Measurements from ENCODE around the gene CYB5B. TPM values are rescaled to one million over a fixed set of nuclear protein-coding genes. Genes with fewer than 3 reads are reported as not detected.
A peak's percentile ranks its signal among the peaks of the same experiment; 100 is the strongest.

The CYB5B gene
- polyA plus RNA-seq, 3 donors, result 32.3 to 90.4 (median 84.9) TPM

GRCh38 chr16:69435977-69436820, 11.8 kb downstream of the CYB5B start:
- H3K4me2 ChIP-seq (replicated peaks; ENCODE audit: extremely low read depth, low read length, poor library complexity, severe bottlenecking), result no peak overlapping the region
- H4K20me1 ChIP-seq (ENCODE audit: insufficient read depth, low read length), result peaks cover 34% of the 10 kb centered on the region
- H2AFZ ChIP-seq (ENCODE audit: insufficient read depth, low read depth, low read length, poor library complexity, severe bottlenecking), result no peak overlapping the region
- H3K27me3 ChIP-seq (ENCODE audit: control insufficient read depth in 2 of 2, insufficient read depth in 2 of 2, low read length in 2 of 2), result no peaks in the 10 kb centered on the region
- DNase-seq, result peak in 2 of 3 donors; percentile 16 to 71
- TF ChIP-seq CTCF (IDR thresholded peaks at IDR 0.05), result no peak
- intact Hi-C loops (cut with micrococcal nuclease), result no loop called here
- H3K27ac ChIP-seq (ENCODE audit: low read depth in 1 of 2, low read length in 2 of 2), result no peak overlapping the region
- H3K36me3 Mint-ChIP-seq, result peaks cover 27 to 47% of the 10 kb centered on the region in 2 donors
- H3K4me3 Mint-ChIP-seq, result no peak overlapping the region
- H3K36me3 ChIP-seq (replicated peaks in 1 of 2; ENCODE audit: control insufficient read depth in 1 of 2, insufficient read depth in 2 of 2, low read length in 2 of 2), result peaks cover 29 to 39% of the 10 kb centered on the region in 2 donors
- no peak overlapping the region for H3K4me3 ChIP-seq (replicated peaks in 1 of 3; ENCODE audit: low read depth in 2 of 3, low read length in 3 of 3)
- peaks cover 14 to 15% of the 10 kb centered on the region in 2 donors for H3K4me1 ChIP-seq (ENCODE audit: control insufficient read depth in 1 of 2, insufficient read depth in 2 of 2, low read length in 2 of 2)
- WGBS (ENCODE audit: insufficient coverage), result 100% methylated on average over 5 of the region's 7 CpGs
- peaks cover 30% of the 10 kb centered on the region for H3K4me1 Mint-ChIP-seq
- H3K9me3 ChIP-seq (replicated peaks in 1 of 2; ENCODE audit: control insufficient read depth in 1 of 2, insufficient read depth in 1 of 2, low read length in 2 of 2), result no peaks in the 10 kb centered on the region
- H3K79me2 ChIP-seq (ENCODE audit: insufficient read depth, low read length), result peaks cover 82% of the 10 kb centered on the region
- H3K27ac Mint-ChIP-seq, result peak overlapping the region in 6 of 7 donors; percentile 21 to 78 (median 62)
- H3K27me3 Mint-ChIP-seq (ENCODE audit: low read depth in 3 of 3), result no peaks in the 10 kb centered on the region
- H3K9ac ChIP-seq (ENCODE audit: insufficient read depth, low read length, poor library complexity, severe bottlenecking), result no peak overlapping the region
- H3K9me3 Mint-ChIP-seq, result no peaks in the 10 kb centered on the region

- Histone ChIP-seq H3K36me3 (replicated peaks in 1 of 2; ENCODE audit: control insufficient read depth in 1 of 2, insufficient read depth in 2 of 2, low read length in 2 of 2) (peaks cover 22 to 32% of the 10 kb centered on the region in 2 donors), H3K27me3 (ENCODE audit: control insufficient read depth in 2 of 2, insufficient read depth in 2 of 2, low read length in 2 of 2) (no peaks in the 10 kb centered on the region), H3K79me2 (ENCODE audit: insufficient read depth, low read length) (peaks cover 87% of the 10 kb centered on the region), H3K4me3 (replicated peaks in 1 of 3; ENCODE audit: low read depth in 2 of 3, low read length in 3 of 3) (no peak overlapping the region), H3K4me1 (ENCODE audit: control insufficient read depth in 1 of 2, insufficient read depth in 2 of 2, low read length in 2 of 2) (peaks cover 14 to 15% of the 10 kb centered on the region in 2 donors), H3K27ac (ENCODE audit: low read depth in 1 of 2, low read length in 2 of 2) (no peak overlapping the region), H4K20me1 (ENCODE audit: insufficient read depth, low read length) (peaks cover 34% of the 10 kb centered on the region), H3K9me3 (replicated peaks in 1 of 2; ENCODE audit: control insufficient read depth in 1 of 2, insufficient read depth in 1 of 2, low read length in 2 of 2) (no peaks in the 10 kb centered on the region), H2AFZ (ENCODE audit: insufficient read depth, low read depth, low read length, poor library complexity, severe bottlenecking) (no peak overlapping the region), H3K4me2 (replicated peaks; ENCODE audit: extremely low read depth, low read length, poor library complexity, severe bottlenecking) (no peak overlapping the region), H3K9ac (ENCODE audit: insufficient read depth, low read length, poor library complexity, severe bottlenecking) (no peak overlapping the region)
- intact Hi-C loops (cut with micrococcal nuclease), result no loop called here
- Mint-ChIP-seq H3K27me3 (ENCODE audit: low read depth in 3 of 3) (no peaks in the 10 kb centered on the region), H3K36me3 (peaks cover 22 to 40% of the 10 kb centered on the region in 2 donors), H3K4me3 (no peak overlapping the region), H3K4me1 (peaks cover 30% of the 10 kb centered on the region), H3K27ac (peak overlapping the region in 3 of 7 donors; percentile 71 to 78 (median 73)), H3K9me3 (no peaks in the 10 kb centered on the region)
- WGBS (ENCODE audit: insufficient coverage), result no CpG with 5 or more reads among the region's 2 CpGs
- no peak for TF ChIP-seq CTCF (IDR thresholded peaks at IDR 0.05)
- DNase-seq, result no peak
Measured at GRCh38 chr16:69436896-69437295, 12.5 kb downstream of the CYB5B start.
